Smooth muscle cell (in vitro differentiated cells): ENCODE measurements around the gene PTBP3. TPM values are rescaled to one million over a fixed set of nuclear protein-coding genes. Genes with fewer than 3 reads are reported as not detected.
"Not testable (repeated sequence)": the region's sequence is repeated elsewhere in the genome, so short reads cannot be mapped to it uniquely, and the experiment has no call there.

ENCODE experiments used
- DNase-seq: peaks from one replicate; lab custom pipeline; 2025; ENCODE audit not compliant: unreplicated experiment; lab: John Stamatoyannopoulos, UW
- H2AFZ ChIP-seq: fragments of 200-600 bp; sonication (generic); 2 replicates; pipeline ENCODE4 v1.6.0; 2016; ENCODE audit warnings: antibody characterized with exemption, low read depth, mild to moderate bottlenecking
- H3F3A ChIP-seq: fragments of 200-600 bp; sonication (generic); 2 replicates; pipeline ENCODE4 v1.6.0; 2017; ENCODE audit warnings: antibody characterized with exemption, low read depth
- H3K27ac ChIP-seq: fragments of 200-600 bp; sonication (generic); 2 replicates; pipeline ENCODE4 v1.5.1; 2016; ENCODE audit warnings: low read depth, mild to moderate bottlenecking
- H3K27me3 ChIP-seq: fragments of 200-600 bp; sonication (generic); 2 replicates; pipeline ENCODE4 v1.6.1; 2016; ENCODE audit warnings: low read depth, mild to moderate bottlenecking
- H3K36me3 ChIP-seq: fragments of 200-600 bp; sonication (generic); 2 replicates; pipeline ENCODE4 v1.5.1; 2016; ENCODE audit warnings: low read depth
- H3K4me1 ChIP-seq: fragments of 200-600 bp; sonication (generic); 2 replicates; pipeline ENCODE4 v1.5.1; 2016; ENCODE audit warnings: low read depth
- H3K4me2 ChIP-seq: fragments of 200-600 bp; sonication (generic); 2 replicates; pipeline ENCODE4 v1.6.0; 2016; ENCODE audit warnings: mild to moderate bottlenecking
- H3K4me3 ChIP-seq: fragments of 200-600 bp; sonication (generic); 2 replicates; pipeline ENCODE4 v1.5.1; 2016; ENCODE audit warnings: mild to moderate bottlenecking
- H3K79me2 ChIP-seq: fragments of 200-600 bp; sonication (generic); 2 replicates; pipeline ENCODE4 v1.6.0; 2016; ENCODE audit warnings: low read depth, mild to moderate bottlenecking
- H3K9ac ChIP-seq: fragments of 200-600 bp; sonication (generic); 2 replicates; pipeline ENCODE4 v1.6.0; 2016; ENCODE audit warnings: low read depth
- H3K9me3 ChIP-seq: fragments of 200-600 bp; sonication (generic); replicated peaks from 2 replicates; pipeline ENCODE4 v1.5.1; 2016; ENCODE audit warnings: low read depth
- H4K20me1 ChIP-seq: fragments of 200-600 bp; sonication (generic); 2 replicates; pipeline ENCODE4 v1.6.0; 2016; ENCODE audit warnings: low read depth
- CTCF ChIP-seq: fragments of 200-600 bp; sonication (generic); IDR thresholded peaks from 2 replicates; pipeline ENCODE4 v1.5.1; 2017; ENCODE audit warnings: borderline replicate concordance, mild to moderate bottlenecking, antibody characterized with exemption; ENCODE audit not compliant: insufficient read depth, poor library complexity, severe bottlenecking
- WGBS: methylation state at CpG from one replicate; pipeline ENCODE4 v1.1.7; 2016; ENCODE audit warnings: low lambda C conversion rate; 5-methylcytosine and 5-hydroxymethylcytosine counted together
- polyA plus RNA-seq: library from polyadenylated mRNA; unstranded; fragments of >200 nt; fragmentation: Nextera tagmentation; extraction: Ambion mirVana; gene quantifications from 2 replicates; pipeline ENCODE4 v1.2.1, GENCODE V29; 2016
- total RNA-seq: library from RNA; depleted of rRNA; stranded (reverse); fragments of >200 nt; gene quantifications from 2 replicates; pipeline ENCODE4 v1.2.3, GENCODE V29; 2014

The PTBP3 gene
- total and polyA plus RNA-seq, 2 experiments from 2014 or later = 9.5 to 51.5 TPM

GRCh38 chr9:112273876-112274275 is 59.5 kb downstream of the PTBP3 start:
- Histone ChIP-seq H3F3A (no peaks in the 10 kb centered on the region), H3K4me2 (no peak overlapping the region), H3K36me3 (peaks cover 5% of the 10 kb centered on the region), H3K4me1 (peaks cover 28% of the 10 kb centered on the region), H3K27me3 (no peaks in the 10 kb centered on the region), H2AFZ (no peak overlapping the region), H3K79me2 (peaks cover 69% of the 10 kb centered on the region), H3K9ac (no peak overlapping the region), H3K27ac (no peak overlapping the region), H3K4me3 (no peak overlapping the region), H3K9me3 (no peaks in the 10 kb centered on the region), H4K20me1 (peaks cover 99% of the 10 kb centered on the region)
- TF ChIP-seq CTCF = no peak
- DNase-seq = no peak
- WGBS = 83% methylated on average over 3 of the region's 3 CpGs

DNA sequence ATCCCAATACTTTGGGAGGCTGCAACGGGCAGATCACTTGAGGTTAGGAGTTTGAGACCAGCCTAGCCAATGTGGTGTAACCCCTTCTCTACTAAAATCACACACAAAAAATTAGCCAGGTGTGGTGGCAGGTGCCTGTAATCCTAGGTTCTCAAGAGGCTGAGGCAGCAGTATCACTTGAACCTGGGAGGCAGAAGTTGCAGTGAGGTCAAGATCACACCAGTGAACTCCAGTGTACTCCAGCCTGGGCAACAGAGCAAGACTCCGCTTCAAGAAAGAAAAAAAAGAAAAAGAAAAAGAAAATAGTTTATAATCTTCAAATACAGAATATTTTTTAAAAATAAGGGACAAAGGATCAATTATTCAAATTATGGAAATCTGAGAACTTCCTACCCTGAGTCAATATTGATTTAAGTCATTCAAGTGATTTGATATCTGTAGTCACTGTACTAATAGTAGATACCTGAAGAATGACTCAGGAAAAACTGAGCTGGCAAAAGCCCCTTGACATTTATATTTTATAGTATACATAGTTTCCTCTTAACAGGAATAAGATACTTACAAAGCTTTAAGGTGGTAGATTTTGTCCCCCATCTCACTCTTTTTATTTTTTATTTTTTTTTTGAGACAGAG is 61.8 kb downstream of the PTBP3 start:
- H3K79me2 ChIP-seq = peaks cover 47% of the 10 kb centered on the region
- no peak overlapping the region for H3K9ac ChIP-seq
- H3K4me2 ChIP-seq = no peak overlapping the region
- no peak overlapping the region for H2AFZ ChIP-seq
- no peak for TF ChIP-seq CTCF
- no peak for DNase-seq
- no peaks in the 10 kb centered on the region for H3K27me3 ChIP-seq
- no peak overlapping the region for H3K27ac ChIP-seq
- H3K9me3 ChIP-seq = no peaks in the 10 kb centered on the region
- H3K4me3 ChIP-seq = no peak overlapping the region
- H3K36me3 ChIP-seq = peaks cover 9% of the 10 kb centered on the region
- H4K20me1 ChIP-seq = peaks cover 92% of the 10 kb centered on the region
- peaks cover 16% of the 10 kb centered on the region for H3K4me1 ChIP-seq
- WGBS = 98% methylated on average over 2 of the region's 2 CpGs
- no peaks in the 10 kb centered on the region for H3F3A ChIP-seq

DNA sequence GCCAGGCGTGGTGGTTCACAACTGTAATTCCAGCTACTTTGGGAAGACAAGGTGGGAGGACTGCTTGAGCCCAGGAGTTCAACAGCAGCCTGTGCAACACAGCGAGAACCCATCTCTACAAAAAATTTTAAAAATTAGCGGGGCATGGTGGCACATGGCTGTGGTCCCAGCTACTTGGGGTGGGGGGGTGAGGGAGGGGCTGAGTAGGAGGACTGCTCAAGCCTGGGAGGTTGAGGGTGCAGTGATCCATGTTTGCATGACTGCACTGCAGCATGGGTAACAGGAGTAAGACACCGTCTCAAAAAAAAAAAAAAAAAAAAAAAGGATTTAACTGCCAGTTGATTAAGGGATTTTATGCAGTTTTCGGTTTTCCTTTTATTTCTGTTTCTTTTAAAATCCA is 65.0 kb downstream of the PTBP3 start:
- Histone ChIP-seq H3K27ac (no peak overlapping the region), H3K4me1 (no peaks in the 10 kb centered on the region), H3K4me2 (no peak overlapping the region), H3K9ac (no peak overlapping the region), H3K27me3 (no peaks in the 10 kb centered on the region), H3F3A (no peaks in the 10 kb centered on the region), H3K79me2 (peaks cover 33% of the 10 kb centered on the region), H3K36me3 (peaks cover 9% of the 10 kb centered on the region), H3K4me3 (no peak overlapping the region), H2AFZ (no peak overlapping the region), H4K20me1 (peaks cover 90% of the 10 kb centered on the region), H3K9me3 (no peaks in the 10 kb centered on the region)
- DNase-seq = no peak
- 96% methylated on average over 5 of the region's 5 CpGs for WGBS
- TF ChIP-seq CTCF = no peak

DNA sequence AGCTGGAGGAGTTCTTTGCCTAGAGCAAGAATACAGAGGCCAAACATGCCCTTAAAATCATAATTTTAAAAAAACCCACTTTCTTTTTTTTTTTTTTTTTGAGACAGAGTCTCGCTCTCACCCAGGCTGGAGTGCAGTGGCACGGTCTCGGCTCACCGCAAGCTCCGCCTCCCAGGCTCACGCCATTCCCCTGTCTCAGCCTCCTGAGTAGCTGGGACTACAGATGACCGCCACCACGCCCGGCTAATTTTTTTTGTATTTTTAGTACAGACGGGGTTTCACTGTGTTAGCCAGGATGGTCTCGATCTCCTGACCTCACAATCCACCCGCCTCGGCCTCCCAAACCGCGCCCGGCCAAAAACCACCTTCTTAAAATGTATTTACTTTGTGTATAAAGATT is 66.3 kb downstream of the PTBP3 start:
- Histone ChIP-seq H4K20me1 (peaks cover 88% of the 10 kb centered on the region), H3K79me2 (peaks cover 36% of the 10 kb centered on the region)
- H3K27ac ChIP-seq, H3K4me3 ChIP-seq, H3K9ac ChIP-seq, DNase-seq, H3K4me2 ChIP-seq, H2AFZ ChIP-seq, H3K9me3 ChIP-seq, H3K36me3 ChIP-seq, H3K4me1 ChIP-seq, H3F3A ChIP-seq, H3K27me3 ChIP-seq: not testable (repeated sequence)
- 93% methylated on average over 16 of the region's 16 CpGs for WGBS
